MG63 (cell line): Measurements from ENCODE around the gene ZDHHC11B. TPM values are rescaled to one million over a fixed set of nuclear protein-coding genes. Genes with fewer than 3 reads are reported as not detected.
"Not testable (repeated sequence)": the region's sequence is repeated elsewhere in the genome, so short reads cannot be mapped to it uniquely, and the experiment has no call there.

ENCODE experiments used
- DNase-seq: peaks from one replicate; pipeline ENCODE4 v3.0.0-alpha.2; 2020
- H3K27me3 ChIP-seq: fragments of 250-450 bp; sonication (Bioruptor Pico); 2 replicates; pipeline ENCODE4 v1.5.1; 2020; ENCODE audit warnings: mild to moderate bottlenecking, moderate library complexity
- H3K36me3 ChIP-seq: fragments of 250-450 bp; sonication (Bioruptor Pico); 2 replicates; pipeline ENCODE4 v1.5.1; 2020; ENCODE audit warnings: mild to moderate bottlenecking, moderate library complexity
- H3K4me3 ChIP-seq: fragments of 250-450 bp; sonication (Bioruptor Pico); 2 replicates; pipeline ENCODE4 v1.5.1; 2020; ENCODE audit warnings: mild to moderate bottlenecking, moderate library complexity
- H3K9me3 ChIP-seq: fragments of 250-450 bp; sonication (Bioruptor Pico); 2 replicates; pipeline ENCODE4 v1.5.1; 2020; ENCODE audit warnings: mild to moderate bottlenecking, moderate library complexity
- total RNA-seq: library from RNA; depleted of rRNA; stranded (reverse); fragments of >200 nt; shearing (Covaris generic); gene quantifications from 2 replicates; pipeline ENCODE4 v1.2.3, GENCODE V29; 2014; ENCODE audit warnings: low replicate concordance; rRNA removed

The ZDHHC11B gene
- not detected in 2 replicates for total RNA-seq

- H3K27me3 ChIP-seq, H3K36me3 ChIP-seq, H3K9me3 ChIP-seq: not testable (repeated sequence)
- peak; percentile 59 for DNase-seq
- H3K4me3 ChIP-seq: peak within 1 kb of the TSS; percentile 33
Observed at GRCh38 chr5:784428-785177, at the start of gene ZDHHC11B. Gene ZDHHC11B, minus strand, starts transcription at chr5:784729. Its CDS starts 17,810 bp downstream, at chr5:766919.

GRCh38 chr5:834013-834412 is 49.5 kb upstream of the ZDHHC11B start:
- H3K27me3 ChIP-seq, H3K36me3 ChIP-seq, H3K4me3 ChIP-seq, H3K9me3 ChIP-seq, DNase-seq: not testable (repeated sequence)

GRCh38 chr5:828194-828593 is 43.7 kb upstream of the ZDHHC11B start:
- not testable (repeated sequence) for H3K36me3 ChIP-seq, H3K27me3 ChIP-seq, H3K9me3 ChIP-seq, DNase-seq, H3K4me3 ChIP-seq

- H3K36me3 ChIP-seq, DNase-seq, H3K27me3 ChIP-seq, H3K4me3 ChIP-seq, H3K9me3 ChIP-seq: not testable (repeated sequence)
Observed at GRCh38 chr5:825544-825943, 41.0 kb upstream of the ZDHHC11B start.

GRCh38 chr5:821504-821903 is 37.0 kb upstream of the ZDHHC11B start:
- Histone ChIP-seq H3K4me3 (no peak overlapping the region), H3K9me3 (no peaks in the 10 kb centered on the region), H3K36me3 (no peaks in the 10 kb centered on the region), H3K27me3 (no peaks in the 10 kb centered on the region)
- DNase-seq: no peak

- no peak for DNase-seq
- H3K4me3 ChIP-seq: no peak overlapping the region
- no peaks in the 10 kb centered on the region for H3K27me3 ChIP-seq
- H3K9me3 ChIP-seq: no peaks in the 10 kb centered on the region
- no peaks in the 10 kb centered on the region for H3K36me3 ChIP-seq
Observed at GRCh38 chr5:820245-820644, 35.7 kb upstream of the ZDHHC11B start.

GRCh38 chr5:819078-819477 is 34.5 kb upstream of the ZDHHC11B start:
- Histone ChIP-seq H3K9me3 (no peaks in the 10 kb centered on the region), H3K27me3 (no peaks in the 10 kb centered on the region)
- DNase-seq: no peak

GRCh38 chr5:816176-816575 is 31.6 kb upstream of the ZDHHC11B start:
- Histone ChIP-seq H3K27me3 (no peaks in the 10 kb centered on the region), H3K9me3 (no peaks in the 10 kb centered on the region), H3K4me3 (no peak overlapping the region), H3K36me3 (no peaks in the 10 kb centered on the region)
- no peak for DNase-seq

More at GRCh38 chr5:819078-819477, 34.5 kb upstream of the ZDHHC11B start:
- no peaks in the 10 kb centered on the region for H3K36me3 ChIP-seq
- no peak overlapping the region for H3K4me3 ChIP-seq

- Histone ChIP-seq H3K9me3 (no peaks in the 10 kb centered on the region), H3K4me3 (no peak overlapping the region), H3K27me3 (no peaks in the 10 kb centered on the region), H3K36me3 (no peaks in the 10 kb centered on the region)
- DNase-seq: no peak
Observed at GRCh38 chr5:815449-815848, 30.9 kb upstream of the ZDHHC11B start.

- not testable (repeated sequence) for H3K9me3 ChIP-seq, DNase-seq, H3K4me3 ChIP-seq, H3K27me3 ChIP-seq, H3K36me3 ChIP-seq
Observed at GRCh38 chr5:813575-813974, 29.0 kb upstream of the ZDHHC11B start.

- not testable (repeated sequence) for H3K36me3 ChIP-seq, DNase-seq, H3K9me3 ChIP-seq, H3K4me3 ChIP-seq, H3K27me3 ChIP-seq
Observed at GRCh38 chr5:811384-811783, 26.9 kb upstream of the ZDHHC11B start.

- DNase-seq, H3K9me3 ChIP-seq, H3K4me3 ChIP-seq, H3K27me3 ChIP-seq, H3K36me3 ChIP-seq: not testable (repeated sequence)
Observed at GRCh38 chr5:807719-808514, 23.4 kb upstream of the ZDHHC11B start.

- Histone ChIP-seq H3K9me3 (no peaks in the 10 kb centered on the region), H3K4me3 (no peak overlapping the region), H3K36me3 (no peaks in the 10 kb centered on the region), H3K27me3 (no peaks in the 10 kb centered on the region)
- no peak for DNase-seq
Observed at GRCh38 chr5:801472-801871, 16.9 kb upstream of the ZDHHC11B start.

- not testable (repeated sequence) for H3K27me3 ChIP-seq, H3K4me3 ChIP-seq, H3K9me3 ChIP-seq, DNase-seq, H3K36me3 ChIP-seq
Observed at GRCh38 chr5:801055-801454, 16.5 kb upstream of the ZDHHC11B start.

- H3K36me3 ChIP-seq, H3K27me3 ChIP-seq, DNase-seq, H3K4me3 ChIP-seq, H3K9me3 ChIP-seq: not testable (repeated sequence)
Observed at GRCh38 chr5:798505-799138, 14.1 kb upstream of the ZDHHC11B start.

GRCh38 chr5:797986-798385 is 13.5 kb upstream of the ZDHHC11B start:
- H3K4me3 ChIP-seq, H3K27me3 ChIP-seq, DNase-seq, H3K9me3 ChIP-seq, H3K36me3 ChIP-seq: not testable (repeated sequence)

GRCh38 chr5:795873-796272 is 11.3 kb upstream of the ZDHHC11B start:
- not testable (repeated sequence) for H3K36me3 ChIP-seq, DNase-seq

More at GRCh38 chr5:795873-796272, 11.3 kb upstream of the ZDHHC11B start:
- H3K27me3 ChIP-seq, H3K4me3 ChIP-seq, H3K9me3 ChIP-seq: not testable (repeated sequence)
